Muscle of arm (tissue), 12 donors: Measurements from ENCODE around the gene PRKN. TPM values are rescaled to one million over a fixed set of nuclear protein-coding genes. Genes with fewer than 3 reads are reported as not detected.
A peak's percentile ranks its signal among the peaks of the same experiment; 100 is the strongest.

Experiments
- DNase-seq: peaks from one replicate; pipeline ENCODE4 v3.0.0-alpha.2; 2013
- polyA plus RNA-seq, 12 donors: library from polyadenylated mRNA; unstranded; fragments of 120-200 nt; gene quantifications; one replicate each; pipeline ENCODE4 v1.2.1, GENCODE V29; 2013; ENCODE audit not compliant: insufficient read length in 12 of 12

The PRKN gene
- polyA plus RNA-seq, 12 donors: 2.6 to 5.4 (median 3.9) TPM; not detected in 2

GRCh38 chr6:161608771-161609170 lies 1118.8 kb downstream of the PRKN start:
- no peak for DNase-seq

- no peak for DNase-seq
Observed at GRCh38 chr6:161607696-161608297, 1119.8 kb downstream of the PRKN start.

GRCh38 chr6:161602359-161602758 lies 1125.2 kb downstream of the PRKN start:
- DNase-seq: no peak

- DNase-seq: no peak
Observed at GRCh38 chr6:161598896-161599295, 1128.7 kb downstream of the PRKN start.

GRCh38 chr6:161596807-161597520 lies 1130.6 kb downstream of the PRKN start:
- no peak for DNase-seq

- no peak for DNase-seq
Observed at GRCh38 chr6:161594412-161594811, 1133.2 kb downstream of the PRKN start.

GRCh38 chr6:161590961-161591627 lies 1136.5 kb downstream of the PRKN start:
- DNase-seq: peak; percentile 20

- DNase-seq: no peak
Observed at GRCh38 chr6:161586887-161587286, 1140.7 kb downstream of the PRKN start.

- no peak for DNase-seq
Observed at GRCh38 chr6:161584621-161585340, 1142.8 kb downstream of the PRKN start.

- no peak for DNase-seq
Observed at GRCh38 chr6:161584051-161584450, 1143.5 kb downstream of the PRKN start.

GRCh38 chr6:161583584-161583983 lies 1144.0 kb downstream of the PRKN start:
- DNase-seq: no peak

GRCh38 chr6:161578478-161578877 lies 1149.1 kb downstream of the PRKN start:
- no peak for DNase-seq

- DNase-seq: no peak
Observed at GRCh38 chr6:161575523-161576254, 1151.9 kb downstream of the PRKN start.

GRCh38 chr6:161568885-161569456 lies 1158.6 kb downstream of the PRKN start:
- DNase-seq: no peak

GRCh38 chr6:161564952-161565351 lies 1162.6 kb downstream of the PRKN start:
- DNase-seq: no peak

- no peak for DNase-seq
Observed at GRCh38 chr6:161561908-161562307, 1165.7 kb downstream of the PRKN start.

GRCh38 chr6:161557333-161558107 lies 1170.0 kb downstream of the PRKN start:
- no peak for DNase-seq

GRCh38 chr6:161554883-161555282 lies 1172.7 kb downstream of the PRKN start:
- no peak for DNase-seq

GRCh38 chr6:161549977-161550655 lies 1177.5 kb downstream of the PRKN start:
- DNase-seq: no peak
